HEK293T (cell line): Measurements from ENCODE around the gene ZBTB17.

Experiments used
- CTCF ChIA-PET: fragments of 350-600 bp; formaldehyde crosslinking; extraction: SDS; loops from one replicate; lab custom pipeline; 2021; ENCODE audit warnings: antibody characterized with exemption, inconsistent platforms; lab: Yijun Ruan, JAX
- POLR2A ChIA-PET: fragments of 350-600 bp; formaldehyde crosslinking; extraction: SDS; loops from one replicate; lab custom pipeline; 2020; ENCODE audit warnings: antibody characterized with exemption, inconsistent platforms; lab: Yijun Ruan, JAX
- DNase-seq: peaks from one replicate; pipeline ENCODE4 v3.0.0; 2012; ENCODE audit warnings: mixed read lengths; ENCODE audit errors: extremely low spot score
- ARNT ChIP-seq: fragments of 450-650 bp; IDR thresholded peaks from 2 replicates; pipeline ENCODE4 v1.6.1; 2017; ENCODE audit warnings: mild to moderate bottlenecking
- BHLHE40 ChIP-seq: fragments of 450-650 bp; IDR thresholded peaks from 2 replicates; pipeline ENCODE4 v1.6.1; 2016; ENCODE audit warnings: mild to moderate bottlenecking, moderate library complexity, borderline replicate concordance
- CTBP1 ChIP-seq: fragments of 450-650 bp; IDR thresholded peaks from 2 replicates; pipeline ENCODE4 v1.6.1; 2016; ENCODE audit warnings: borderline replicate concordance
- ELF4 ChIP-seq: fragments of 450-650 bp; IDR thresholded peaks from 2 replicates; pipeline ENCODE4 v1.6.1; 2017; ENCODE audit warnings: antibody characterized with exemption
- FOXA1 ChIP-seq: fragments of 450-650 bp; IDR thresholded peaks from 2 replicates; pipeline ENCODE4 v1.6.1; 2016; ENCODE audit warnings: mild to moderate bottlenecking
- FOXK2 ChIP-seq: fragments of 450-650 bp; IDR thresholded peaks from 2 replicates; pipeline ENCODE4 v1.6.1; 2016; ENCODE audit warnings: mild to moderate bottlenecking
- FOXM1 ChIP-seq: fragments of 450-650 bp; IDR thresholded peaks from 2 replicates; pipeline ENCODE4 v1.6.1; 2017; ENCODE audit warnings: mild to moderate bottlenecking, borderline replicate concordance
- HDGF ChIP-seq: fragments of 450-650 bp; IDR thresholded peaks from 2 replicates; pipeline ENCODE4 v1.6.1; 2017; ENCODE audit warnings: antibody characterized with exemption, borderline replicate concordance
- L3MBTL2 ChIP-seq: fragments of 450-650 bp; conservative IDR thresholded peaks from 2 replicates; pipeline ENCODE4 v1.6.1; 2016; ENCODE audit warnings: mild to moderate bottlenecking
- LEF1 ChIP-seq: fragments of 450-650 bp; IDR thresholded peaks from 2 replicates; pipeline ENCODE4 v1.6.1; 2017; ENCODE audit warnings: mild to moderate bottlenecking, borderline replicate concordance
- NFRKB ChIP-seq: fragments of 450-650 bp; IDR thresholded peaks from 2 replicates; pipeline ENCODE4 v1.6.1; 2016; ENCODE audit warnings: mild to moderate bottlenecking, moderate library complexity
- PKNOX1 ChIP-seq: fragments of 450-650 bp; IDR thresholded peaks from 2 replicates; pipeline ENCODE4 v1.6.1; 2016
- SP1 ChIP-seq: fragments of 450-650 bp; IDR thresholded peaks from 2 replicates; pipeline ENCODE4 v1.6.1; 2017
- SUZ12 ChIP-seq: fragments of 450-650 bp; IDR thresholded peaks from 2 replicates; pipeline ENCODE4 v1.6.1; 2016; ENCODE audit warnings: mild to moderate bottlenecking
- TARDBP ChIP-seq: fragments of 450-650 bp; IDR thresholded peaks from 2 replicates; pipeline ENCODE4 v1.6.1; 2016
- ZNF384 ChIP-seq: fragments of 450-650 bp; IDR thresholded peaks from 2 replicates; pipeline ENCODE4 v1.6.1; 2016

ZBTB17 gene

GRCh38 chr1:15947382-15948090 lies 28.4 kb downstream of the ZBTB17 start:
- no peak for DNase-seq
- ChIA-PET POLR2A (no interaction called here), CTCF (no interaction called here)
- no peak for TF ChIP-seq PKNOX1
- no peak for TF ChIP-seq FOXA1
- TF ChIP-seq TARDBP, result no peak
- no peak for TF ChIP-seq ZNF384
- no peak for TF ChIP-seq NFRKB
- TF ChIP-seq SP1, result no peak
- TF ChIP-seq FOXM1, result no peak
- TF ChIP-seq LEF1, result no peak
- no peak for TF ChIP-seq CTBP1
- no peak for TF ChIP-seq L3MBTL2
- TF ChIP-seq BHLHE40, result no peak
- no peak for TF ChIP-seq ARNT
- no peak for TF ChIP-seq HDGF
- no peak for TF ChIP-seq FOXK2
- no peak for TF ChIP-seq SUZ12
- TF ChIP-seq ELF4, result no peak

- ChIA-PET CTCF (no interaction called here), POLR2A (no interaction called here)
- no peak for DNase-seq
- TF ChIP-seq FOXK2 (no peak), FOXM1 (no peak), SP1 (no peak), PKNOX1 (no peak), HDGF (no peak), SUZ12 (no peak), ARNT (no peak), CTBP1 (no peak), LEF1 (no peak), TARDBP (no peak), FOXA1 (no peak)
These were observed 29.1 kb downstream of the ZBTB17 start for GRCh38 chr1:15946571-15947381.

- CTCF ChIA-PET, result no interaction called here
These were observed 30.0 kb downstream of the ZBTB17 start for GRCh38 chr1:15945832-15946448.

GRCh38 chr1:15945011-15945831 lies 30.7 kb downstream of the ZBTB17 start:
- CTCF ChIA-PET, result no interaction called here
- POLR2A ChIA-PET, result no interaction called here
- DNase-seq, result no peak
- TF ChIP-seq TARDBP (no peak), ARNT (no peak), FOXK2 (no peak), ZNF384 (no peak), SUZ12 (no peak)

More at GRCh38 chr1:15945832-15946448, 30.0 kb downstream of the ZBTB17 start:
- no peak for DNase-seq
- TF ChIP-seq PKNOX1 (no peak), L3MBTL2 (no peak), NFRKB (no peak), HDGF (no peak), LEF1 (no peak), ZNF384 (no peak), TARDBP (no peak)
- POLR2A ChIA-PET, result no interaction called here

- no peak for DNase-seq
- ChIA-PET CTCF (no interaction called here), POLR2A (no interaction called here)
- TF ChIP-seq L3MBTL2 (no peak), FOXM1 (no peak), PKNOX1 (no peak), BHLHE40 (no peak), LEF1 (no peak), TARDBP (no peak), ZNF384 (no peak), ARNT (no peak), SUZ12 (no peak), CTBP1 (no peak)
These were observed 31.4 kb downstream of the ZBTB17 start for GRCh38 chr1:15944308-15945010.
